Esophagus squamous epithelium (tissue), 5 donors: ENCODE data around the gene PRAMEF33. TPM values are rescaled to one million over a fixed set of nuclear protein-coding genes. Genes with fewer than 3 reads are reported as not detected.
"Not testable (repeated sequence)": the region's sequence is repeated elsewhere in the genome, so short reads cannot be mapped to it uniquely, and the experiment has no call there.

Experiments used
- DNase-seq: peaks from one replicate; lab custom pipeline; 2025; lab: John Stamatoyannopoulos, UW
- H3K27ac ChIP-seq, 4 donors: fragments of 200-600 bp; sonication (generic); one replicate each; pipeline ENCODE4 v1.5.1; 2016 to 2019; ENCODE audit warnings: mild to moderate bottlenecking in 1 of 4
- H3K27me3 ChIP-seq, 4 donors: fragments of 200-600 bp; sonication (generic); 1 replicate in 3 of 4; 2 replicates in 1 of 4; pipeline versions ENCODE4 v1.5.1 to v1.6.0; 2017 to 2021; ENCODE audit warnings: antibody characterized with exemption in 1 of 4
- H3K36me3 ChIP-seq, 3 donors: fragments of 200-600 bp; sonication (generic); one replicate each; pipeline ENCODE4 v1.5.1; 2016 to 2019
- H3K4me1 ChIP-seq, 3 donors: fragments of 200-600 bp; sonication (generic); one replicate each; pipeline ENCODE4 v1.5.1; 2017 to 2019
- H3K4me3 ChIP-seq, 4 donors: fragments of 200-600 bp; sonication (generic); 1 replicate in 3 of 4; 2 replicates in 1 of 4; pipeline ENCODE4 v1.5.1; 2016 to 2019; ENCODE audit warnings: mild to moderate bottlenecking in 2 of 4, moderate library complexity in 1 of 4
- H3K9me3 ChIP-seq, 3 donors: fragments of 200-600 bp; sonication (generic); one replicate each; pipeline ENCODE4 v1.5.1; 2016 to 2019
- WGBS, 2 donors: methylation state at CpG; one replicate each; pipeline ENCODE4 v1.1.5; 2018; 5-methylcytosine and 5-hydroxymethylcytosine counted together
- intact Hi-C: fragments of 100-400 bp; cut with DNase I; formaldehyde crosslinking; loops from one replicate; pipeline ENCODE4 v1.15.0; 2022
- small RNA-seq, 4 donors: library from RNA; depleted of rRNA; stranded (forward); fragments of <200 nt; gene quantifications; one replicate each; pipeline ENCODE3, GENCODE V24; 2016
- total RNA-seq, 4 donors: library from RNA; depleted of rRNA; stranded (reverse); fragments of >200 nt; gene quantifications; one replicate each; pipeline ENCODE4 v1.1.0, GENCODE V29; 2016
- TF ChIP-seq, protein P1 (sequence below), 6 experiments: fragments of 450-650 bp in 4 of 6; fragments of 200-600 bp in 2 of 6; sonication (generic) in 2 of 6; IDR thresholded peaks; one replicate each; pipeline ENCODE4 v1.5.1; 2016 to 2019; ENCODE audit warnings: antibody characterized with exemption in 6 of 6, mild to moderate bottlenecking in 4 of 6, moderate library complexity in 4 of 6
- donor health status: DM: yes; HTN: yes; CAD: no.

PRAMEF33 gene
- total RNA-seq, 4 donors from 2014 or later: not detected

DNA sequence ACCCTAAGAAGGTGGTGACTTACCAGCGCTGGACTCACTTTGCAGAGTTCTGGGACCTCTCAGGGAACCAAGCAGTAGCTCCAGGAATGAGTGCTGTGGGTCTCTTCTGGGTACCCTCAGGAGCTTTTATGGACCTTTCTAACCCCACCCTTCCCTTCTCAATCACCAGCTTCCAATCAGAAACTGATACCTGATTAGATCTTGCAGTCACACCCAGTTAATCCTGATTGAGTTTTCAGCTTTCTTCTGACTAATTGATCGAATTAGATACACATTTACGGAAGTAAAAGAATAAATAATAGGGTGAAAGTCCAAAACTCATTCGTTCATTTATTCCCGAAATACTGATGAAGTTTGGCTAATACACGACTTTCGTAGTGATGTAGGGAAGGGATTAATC is 43.7 kb downstream of the PRAMEF33 start, which contains the start of gene PRAMEF14:
TSS of gene PRAMEF14 (minus strand) at position 101 of the 400 bp plus-strand sequence. CDS start 1,820 bp downstream, outside the sequence.
- H3K4me3 ChIP-seq, H3K4me1 ChIP-seq, H3K36me3 ChIP-seq, H3K27ac ChIP-seq, DNase-seq, H3K27me3 ChIP-seq, intact Hi-C loops, H3K9me3 ChIP-seq: not testable (repeated sequence)
- WGBS, 2 donors: 73 to 77% methylated on average over 5 to 6 of the region's 7 CpGs

DNA sequence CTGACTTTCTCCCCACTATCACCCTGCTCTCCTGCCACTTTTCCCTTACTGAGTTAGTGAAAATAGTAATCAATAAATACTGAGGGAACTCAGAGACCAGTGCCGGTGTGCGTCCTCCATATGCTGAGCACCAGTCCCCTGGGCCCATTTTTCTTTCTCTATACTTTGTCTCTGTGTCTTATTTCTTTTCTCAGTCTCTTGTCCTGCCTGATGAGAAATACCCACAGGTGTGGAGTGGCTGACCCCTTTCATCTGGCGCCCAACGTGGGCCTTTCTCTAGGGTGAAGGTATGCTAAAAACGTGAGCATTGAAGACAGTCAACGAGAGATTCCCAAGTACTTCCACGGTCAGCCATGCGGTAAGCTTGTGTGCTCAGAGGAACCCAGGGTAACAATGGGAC is 50.1 kb downstream of the PRAMEF33 start:
- H3K36me3 ChIP-seq, H3K9me3 ChIP-seq, H3K4me1 ChIP-seq, H3K4me3 ChIP-seq, H3K27ac ChIP-seq, DNase-seq, H3K27me3 ChIP-seq, intact Hi-C loops: not testable (repeated sequence)
- WGBS, 2 donors: 95 to 97% methylated on average over 4 of the region's 8 CpGs

DNA sequence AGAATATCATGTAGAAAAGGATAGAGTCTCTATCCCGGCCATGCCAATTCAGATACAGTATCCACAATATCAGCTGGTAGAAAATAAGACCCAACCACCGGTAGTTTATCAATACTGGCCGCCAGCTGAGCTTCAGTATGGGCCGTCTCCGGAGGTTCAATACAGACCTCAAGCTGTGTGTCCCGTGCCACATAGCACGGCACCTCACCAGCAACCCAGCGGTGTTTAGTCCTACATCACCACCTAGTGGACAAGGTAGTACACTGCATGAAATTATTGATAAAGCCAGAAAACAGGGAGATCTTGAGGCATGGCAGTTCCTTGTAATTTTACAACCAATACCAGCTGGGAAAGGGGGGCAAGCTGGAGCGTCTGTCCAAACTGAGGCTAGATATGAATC is 51.1 kb downstream of the PRAMEF33 start:
- H3K27me3 ChIP-seq, H3K36me3 ChIP-seq, H3K27ac ChIP-seq, H3K9me3 ChIP-seq, DNase-seq, H3K4me3 ChIP-seq, H3K4me1 ChIP-seq, intact Hi-C loops: not testable (repeated sequence)
- no CpG with 5 or more reads among the region's 9 CpGs for WGBS, 2 donors

DNA sequence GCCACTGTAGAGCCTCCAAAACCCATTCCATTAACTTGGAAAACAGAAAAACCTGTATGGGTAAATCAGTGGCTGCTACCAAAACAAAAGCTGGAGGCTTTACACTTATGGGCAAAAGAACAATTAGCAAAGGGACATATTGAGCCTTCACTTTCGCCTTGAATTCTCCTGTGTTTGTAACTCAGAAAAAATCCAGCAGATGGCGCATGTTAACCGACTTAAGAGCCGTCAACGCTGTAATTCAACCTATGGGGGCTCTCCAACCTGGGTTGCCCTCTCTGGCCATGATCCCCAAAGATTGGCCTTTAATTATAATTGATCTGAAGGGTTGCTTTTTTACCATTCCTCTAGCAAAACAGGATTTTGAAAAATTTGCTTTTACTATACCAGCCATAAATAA is 53.4 kb downstream of the PRAMEF33 start:
- H3K27ac ChIP-seq, H3K4me3 ChIP-seq, intact Hi-C loops, H3K27me3 ChIP-seq, H3K36me3 ChIP-seq, H3K4me1 ChIP-seq, DNase-seq, H3K9me3 ChIP-seq: not testable (repeated sequence)
- TF ChIP-seq, protein P1, sequence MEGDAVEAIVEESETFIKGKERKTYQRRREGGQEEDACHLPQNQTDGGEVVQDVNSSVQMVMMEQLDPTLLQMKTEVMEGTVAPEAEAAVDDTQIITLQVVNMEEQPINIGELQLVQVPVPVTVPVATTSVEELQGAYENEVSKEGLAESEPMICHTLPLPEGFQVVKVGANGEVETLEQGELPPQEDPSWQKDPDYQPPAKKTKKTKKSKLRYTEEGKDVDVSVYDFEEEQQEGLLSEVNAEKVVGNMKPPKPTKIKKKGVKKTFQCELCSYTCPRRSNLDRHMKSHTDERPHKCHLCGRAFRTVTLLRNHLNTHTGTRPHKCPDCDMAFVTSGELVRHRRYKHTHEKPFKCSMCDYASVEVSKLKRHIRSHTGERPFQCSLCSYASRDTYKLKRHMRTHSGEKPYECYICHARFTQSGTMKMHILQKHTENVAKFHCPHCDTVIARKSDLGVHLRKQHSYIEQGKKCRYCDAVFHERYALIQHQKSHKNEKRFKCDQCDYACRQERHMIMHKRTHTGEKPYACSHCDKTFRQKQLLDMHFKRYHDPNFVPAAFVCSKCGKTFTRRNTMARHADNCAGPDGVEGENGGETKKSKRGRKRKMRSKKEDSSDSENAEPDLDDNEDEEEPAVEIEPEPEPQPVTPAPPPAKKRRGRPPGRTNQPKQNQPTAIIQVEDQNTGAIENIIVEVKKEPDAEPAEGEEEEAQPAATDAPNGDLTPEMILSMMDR (IDR thresholded peaks at IDR 0.05): peak in 5 of 6 experiments; percentile 44 to 63 (median 49)
- 0 to 2% methylated on average over 5 of the region's 5 CpGs for WGBS, 2 donors

Small RNA genes within 50 kb of the gene (small RNA-seq; reads per million reads assigned to genes)
- 0 reads per million in 4 donors for gene RNU6-771P

Other genes with a start within 250 kb of the PRAMEF33 start
- not detected for gene PRAMEF27, start 247.0 kb upstream of the PRAMEF33 start, total RNA-seq
- gene HNRNPCL3, start 242.8 kb upstream of the PRAMEF33 start, total RNA-seq: not detected
- not detected for gene PRAMEF25, start 232.8 kb upstream of the PRAMEF33 start, total RNA-seq
- gene HNRNPCL2, start 186.7 kb upstream of the PRAMEF33 start, total RNA-seq: not detected
- not detected for gene PRAMEF26, start 147.5 kb upstream of the PRAMEF33 start, total RNA-seq
- not detected for gene HNRNPCL4, start 137.9 kb upstream of the PRAMEF33 start, total RNA-seq
- not detected for gene PRAMEF9, start 131.7 kb upstream of the PRAMEF33 start, total RNA-seq
- gene PRAMEF13, start 102.1 kb upstream of the PRAMEF33 start, total RNA-seq: not detected
- gene PRAMEF18, start 77.4 kb upstream of the PRAMEF33 start, total RNA-seq: not detected
- not detected for gene PRAMEF5, start 49.3 kb upstream of the PRAMEF33 start, total RNA-seq
- gene PRAMEF8, start 18.4 kb upstream of the PRAMEF33 start, total RNA-seq: not detected
- gene PRAMEF15, start 12.0 kb downstream of the PRAMEF33 start, total RNA-seq: not detected
- not detected for gene PRAMEF14, start 43.6 kb downstream of the PRAMEF33 start, total RNA-seq
- not detected for gene PRAMEF19, start 68.4 kb downstream of the PRAMEF33 start, total RNA-seq
- gene PRAMEF17, start 86.1 kb downstream of the PRAMEF33 start, total RNA-seq: not detected
- gene PRAMEF20, start 106.9 kb downstream of the PRAMEF33 start, total RNA-seq: not detected
- under 1 TPM in 1 of 4 donors, not detected in 3; 0.19 TPM for gene LRRC38, start 210.5 kb downstream of the PRAMEF33 start, total RNA-seq